Colonic mucosa (tissue), 4 donors: ENCODE results near the gene ETFA. TPM values are rescaled to one million over a fixed set of nuclear protein-coding genes. Genes with fewer than 3 reads are reported as not detected.

Experiments
- DNase-seq: peaks from one replicate; pipeline ENCODE4 v3.0.0-alpha.2; 2020
- H3K27ac ChIP-seq: fragments of 200-600 bp; one replicate; pipeline ENCODE4 v1.8.0; 2021
- H3K27me3 ChIP-seq: fragments of 200-600 bp; one replicate; pipeline ENCODE4 v1.8.0; 2021
- H3K36me3 ChIP-seq: fragments of 200-600 bp; one replicate; pipeline ENCODE4 v1.8.0; 2021
- H3K4me1 ChIP-seq: fragments of 200-600 bp; one replicate; pipeline ENCODE4 v1.8.0; 2021; ENCODE audit warnings: mild to moderate bottlenecking
- H3K4me3 ChIP-seq: fragments of 200-600 bp; one replicate; pipeline ENCODE4 v1.8.0; 2021
- H3K9ac ChIP-seq, 2 donors: one replicate each; pipeline ENCODE4 v1.7.0; 2013; ENCODE audit warnings: control low read depth in 2 of 2, low read depth in 2 of 2, low read length in 2 of 2
- H3K9me3 ChIP-seq: fragments of 200-600 bp; one replicate; pipeline ENCODE4 v1.8.0; 2021
- intact Hi-C: fragments of 100-400 bp; cut with DNase I; formaldehyde crosslinking; loops from one replicate; pipeline ENCODE4 v1.14.1; 2022
- total RNA-seq, 2 donors: library from RNA; stranded (reverse); fragmentation: NEBNext Ultra II Directional in 1 of 2; extraction: Animal tissue kit (Norgen Biotek cat#: 25700) in 1 of 2; gene quantifications; one replicate each; pipeline ENCODE4 v1.2.1, GENCODE V29; 2021
- TF ChIP-seq, protein P1 (sequence below): fragments of 200-600 bp; IDR thresholded peaks from one replicate; pipeline ENCODE4 v1.8.0; 2022; ENCODE audit warnings: antibody characterized with exemption, mild to moderate bottlenecking
- donor health status: healthy.
- donor health status: DM: no; HTN: no; CAD: no.
- donor health status: DM: no; HTN: no; CAD: no.

ETFA gene
- total RNA-seq, 2 donors from 2014 or later: 300 to 366 TPM

DNA sequence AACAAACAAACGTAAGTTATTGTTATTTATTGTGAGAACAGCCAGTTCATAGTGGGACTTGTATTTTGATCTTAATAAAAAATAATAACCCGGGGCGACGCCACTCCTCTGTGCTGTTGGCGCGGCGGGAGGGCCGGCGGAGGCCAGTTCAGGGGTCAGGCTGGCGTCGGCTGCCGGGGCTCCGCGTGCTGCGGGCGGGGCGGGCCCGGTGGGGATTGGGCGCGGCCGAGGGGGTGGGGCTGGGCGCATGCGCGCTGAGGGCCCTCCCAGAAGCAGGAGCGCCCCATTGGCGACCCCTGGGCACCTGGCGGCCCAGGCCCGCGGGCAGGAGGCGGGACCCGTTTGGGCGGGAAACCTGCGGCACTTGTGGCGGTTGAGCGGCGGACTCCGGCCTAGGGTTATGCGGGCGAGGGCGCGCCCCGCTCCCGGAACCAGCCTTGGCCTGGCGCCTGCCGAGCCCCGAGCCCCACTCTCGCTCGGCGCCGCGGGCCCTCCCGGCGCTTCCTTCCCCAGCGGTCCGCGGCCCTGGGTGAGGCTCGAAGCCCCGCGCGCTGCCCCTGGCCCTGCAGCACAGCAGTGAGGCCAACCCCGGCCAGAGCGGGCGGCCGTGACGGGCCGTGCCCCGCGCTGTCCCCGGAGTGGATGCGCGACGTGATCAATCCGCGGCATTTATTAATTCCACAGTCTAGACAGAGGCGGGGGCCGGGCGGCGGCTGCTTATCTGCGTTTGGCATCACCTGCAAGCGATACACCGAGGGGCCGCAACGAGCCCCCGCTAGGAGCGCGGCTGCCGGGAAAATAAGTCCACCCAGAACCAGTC lies 31.3 kb upstream of the ETFA start:
- intact Hi-C loops: no loop called here
- Histone ChIP-seq H3K4me1 (peaks cover 43% of the 10 kb centered on the region), H3K36me3 (no peaks in the 10 kb centered on the region), H3K27ac (no peak overlapping the region), H3K27me3 (peaks cover 98% of the 10 kb centered on the region), H3K4me3 (peak overlapping the region; percentile 35), H3K9me3 (no peaks in the 10 kb centered on the region), H3K9ac (no peak overlapping the region)
- TF ChIP-seq, protein P1, sequence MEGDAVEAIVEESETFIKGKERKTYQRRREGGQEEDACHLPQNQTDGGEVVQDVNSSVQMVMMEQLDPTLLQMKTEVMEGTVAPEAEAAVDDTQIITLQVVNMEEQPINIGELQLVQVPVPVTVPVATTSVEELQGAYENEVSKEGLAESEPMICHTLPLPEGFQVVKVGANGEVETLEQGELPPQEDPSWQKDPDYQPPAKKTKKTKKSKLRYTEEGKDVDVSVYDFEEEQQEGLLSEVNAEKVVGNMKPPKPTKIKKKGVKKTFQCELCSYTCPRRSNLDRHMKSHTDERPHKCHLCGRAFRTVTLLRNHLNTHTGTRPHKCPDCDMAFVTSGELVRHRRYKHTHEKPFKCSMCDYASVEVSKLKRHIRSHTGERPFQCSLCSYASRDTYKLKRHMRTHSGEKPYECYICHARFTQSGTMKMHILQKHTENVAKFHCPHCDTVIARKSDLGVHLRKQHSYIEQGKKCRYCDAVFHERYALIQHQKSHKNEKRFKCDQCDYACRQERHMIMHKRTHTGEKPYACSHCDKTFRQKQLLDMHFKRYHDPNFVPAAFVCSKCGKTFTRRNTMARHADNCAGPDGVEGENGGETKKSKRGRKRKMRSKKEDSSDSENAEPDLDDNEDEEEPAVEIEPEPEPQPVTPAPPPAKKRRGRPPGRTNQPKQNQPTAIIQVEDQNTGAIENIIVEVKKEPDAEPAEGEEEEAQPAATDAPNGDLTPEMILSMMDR: no peak
- DNase-seq: peak; percentile 42

DNA sequence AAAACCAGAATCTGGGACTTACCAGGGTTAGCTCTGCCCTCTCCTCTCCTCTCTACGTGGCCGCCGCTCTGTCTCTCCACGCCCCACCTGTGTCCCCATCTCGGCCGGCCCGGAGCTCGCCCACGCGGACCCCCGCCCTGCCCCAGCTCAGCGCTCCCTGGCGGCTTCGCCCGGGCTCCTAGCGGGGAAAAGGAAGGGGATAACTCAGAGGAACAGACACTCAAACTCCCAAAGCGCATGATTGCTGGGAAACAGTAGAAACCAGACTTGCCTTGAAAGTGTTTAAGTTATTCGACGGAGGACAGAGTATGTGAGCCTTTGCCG lies 30.8 kb upstream of the ETFA start:
- Histone ChIP-seq H3K4me3 (peak overlapping the region; percentile 35), H3K4me1 (peaks cover 40% of the 10 kb centered on the region)
- no peak for DNase-seq

DNA sequence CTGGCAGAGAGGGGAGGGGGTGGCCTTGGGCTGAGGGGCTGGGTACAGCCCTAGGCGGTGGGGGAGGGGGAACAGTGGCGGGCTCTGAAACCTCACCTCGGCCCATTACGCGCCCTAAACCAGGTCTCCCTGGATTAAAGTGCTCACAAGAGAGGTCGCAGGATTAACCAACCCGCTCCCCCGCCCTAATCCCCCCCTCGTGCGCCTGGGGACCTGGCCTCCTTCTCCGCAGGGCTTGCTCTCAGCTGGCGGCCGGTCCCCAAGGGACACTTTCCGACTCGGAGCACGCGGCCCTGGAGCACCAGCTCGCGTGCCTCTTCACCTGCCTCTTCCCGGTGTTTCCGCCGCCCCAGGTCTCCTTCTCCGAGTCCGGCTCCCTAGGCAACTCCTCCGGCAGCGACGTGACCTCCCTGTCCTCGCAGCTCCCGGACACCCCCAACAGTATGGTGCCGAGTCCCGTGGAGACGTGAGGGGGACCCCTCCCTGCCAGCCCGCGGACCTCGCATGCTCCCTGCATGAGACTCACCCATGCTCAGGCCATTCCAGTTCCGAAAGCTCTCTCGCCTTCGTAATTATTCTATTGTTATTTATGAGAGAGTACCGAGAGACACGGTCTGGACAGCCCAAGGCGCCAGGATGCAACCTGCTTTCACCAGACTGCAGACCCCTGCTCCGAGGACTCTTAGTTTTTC lies 30.2 kb upstream of the ETFA start:
- no peaks in the 10 kb centered on the region for H3K9me3 ChIP-seq
- no peak overlapping the region for H3K27ac ChIP-seq
- TF ChIP-seq, protein P1: no peak
- no peaks in the 10 kb centered on the region for H3K36me3 ChIP-seq
- peak; percentile 45 for DNase-seq
- peak overlapping the region; percentile 24 to 44 for H3K9ac ChIP-seq
- peaks cover 38% of the 10 kb centered on the region for H3K4me1 ChIP-seq
- peaks cover 99% of the 10 kb centered on the region for H3K27me3 ChIP-seq
- peak overlapping the region; percentile 36 for H3K4me3 ChIP-seq
- intact Hi-C loops: no loop called here

More for the DNA sequence above, 30.8 kb upstream of the ETFA start:
- H3K36me3 ChIP-seq: no peaks in the 10 kb centered on the region
- no peak overlapping the region for H3K27ac ChIP-seq
- peaks cover 99% of the 10 kb centered on the region for H3K27me3 ChIP-seq
- TF ChIP-seq, protein P1: no peak
- H3K9me3 ChIP-seq: no peaks in the 10 kb centered on the region
- intact Hi-C loops: no loop called here
- peak overlapping the region in 1 of 2 donors; percentile 24 for H3K9ac ChIP-seq

DNA sequence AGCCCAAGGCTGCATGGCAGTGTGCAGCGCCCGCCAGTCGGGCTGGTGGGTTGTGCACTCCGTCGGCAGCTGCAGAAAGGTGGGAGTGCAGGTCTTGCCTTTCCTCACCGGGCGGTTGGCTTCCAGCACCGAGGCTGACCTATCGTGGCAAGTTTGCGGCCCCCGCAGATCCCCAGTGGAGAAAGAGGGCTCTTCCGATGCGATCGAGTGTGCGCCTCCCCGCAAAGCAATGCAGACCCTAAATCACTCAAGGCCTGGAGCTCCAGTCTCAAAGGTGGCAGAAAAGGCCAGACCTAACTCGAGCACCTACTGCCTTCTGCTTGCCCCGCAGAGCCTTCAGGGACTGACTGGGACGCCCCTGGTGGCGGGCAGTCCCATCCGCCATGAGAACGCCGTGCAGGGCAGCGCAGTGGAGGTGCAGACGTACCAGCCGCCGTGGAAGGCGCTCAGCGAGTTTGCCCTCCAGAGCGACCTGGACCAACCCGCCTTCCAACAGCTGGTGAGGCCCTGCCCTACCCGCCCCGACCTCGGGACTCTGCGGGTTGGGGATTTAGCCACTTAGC lies 29.6 kb upstream of the ETFA start:
- Histone ChIP-seq H3K9ac (peak overlapping the region; percentile 4 to 56), H3K27ac (no peak overlapping the region), H3K4me1 (peaks cover 41% of the 10 kb centered on the region)

DNA sequence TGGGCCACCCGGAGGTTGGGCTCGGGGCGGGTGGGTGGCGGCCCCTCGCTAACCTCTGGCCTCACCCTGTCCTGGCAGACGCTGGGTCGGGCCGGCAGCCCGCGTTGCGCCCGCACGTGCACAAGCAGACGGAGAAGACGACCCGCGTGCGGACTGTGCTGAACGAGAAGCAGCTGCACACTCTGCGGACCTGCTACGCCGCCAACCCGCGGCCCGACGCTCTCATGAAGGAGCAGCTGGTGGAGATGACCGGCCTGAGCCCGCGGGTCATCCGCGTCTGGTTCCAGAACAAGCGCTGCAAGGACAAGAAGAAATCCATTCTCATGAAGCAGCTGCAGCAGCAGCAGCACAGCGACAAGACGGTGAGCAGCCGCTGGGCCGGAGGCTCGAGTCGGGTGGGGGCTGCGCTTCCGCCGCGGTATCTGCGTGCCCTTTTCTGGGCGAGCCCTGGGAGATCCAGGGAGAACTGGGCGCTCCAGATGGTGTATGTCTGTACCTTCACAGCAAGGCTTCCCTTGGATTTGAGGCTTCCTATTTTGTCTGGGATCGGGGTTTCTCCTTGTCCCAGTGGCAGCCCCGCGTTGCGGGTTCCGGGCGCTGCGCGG lies 29.0 kb upstream of the ETFA start:
- TF ChIP-seq, protein P1: no peak

More for the DNA sequence above, 29.6 kb upstream of the ETFA start:
- Histone ChIP-seq H3K4me3 (peak overlapping the region; percentile 36), H3K36me3 (no peaks in the 10 kb centered on the region), H3K9me3 (no peaks in the 10 kb centered on the region), H3K27me3 (peaks cover 99% of the 10 kb centered on the region)
- intact Hi-C loops: no loop called here
- TF ChIP-seq, protein P1: no peak
- peak; percentile 46 for DNase-seq

More for the DNA sequence above, 29.0 kb upstream of the ETFA start:
- no peak for DNase-seq
- Histone ChIP-seq H3K27ac (no peak overlapping the region), H3K27me3 (peaks cover 100% of the 10 kb centered on the region), H3K4me3 (peak overlapping the region; percentile 36), H3K9ac (peak overlapping the region; percentile 40 to 56), H3K4me1 (peaks cover 41% of the 10 kb centered on the region), H3K36me3 (no peaks in the 10 kb centered on the region), H3K9me3 (no peaks in the 10 kb centered on the region)
- intact Hi-C loops: no loop called here
